HEK293 (cell line): ENCODE data around the gene TEAD1.

Experiments
- GLIS1 ChIP-seq: fragments of 450-650 bp; formaldehyde crosslinking; IDR thresholded peaks from 2 replicates; pipeline ENCODE4 v1.5.1; 2016; ENCODE audit warnings: missing biosample characterization, missing genetic modification characterization
- KLF8 ChIP-seq: fragments of 450-650 bp; formaldehyde crosslinking; IDR thresholded peaks from 2 replicates; pipeline ENCODE4 v1.5.1; 2016; ENCODE audit warnings: missing biosample characterization, missing genetic modification characterization
- REPIN1 ChIP-seq: fragments of 450-650 bp; formaldehyde crosslinking; IDR thresholded peaks from 2 replicates; pipeline ENCODE4 v1.5.1; 2017; ENCODE audit warnings: missing biosample characterization, missing genetic modification characterization, low read depth
- SETDB1 ChIP-seq: IDR thresholded peaks from one replicate; pipeline ENCODE4 v1.6.1; 2017; ENCODE audit warnings: mild to moderate bottlenecking, low read length, moderate library complexity, mixed read lengths; ENCODE audit not compliant: insufficient read length
- TRIM28 ChIP-seq: IDR thresholded peaks from 2 replicates; pipeline ENCODE4 v1.6.1; 2011; ENCODE audit warnings: low read length, control low read depth, borderline replicate concordance
- ZBTB20 ChIP-seq: fragments of 450-650 bp; formaldehyde crosslinking; IDR thresholded peaks from 2 replicates; pipeline ENCODE4 v1.5.1; 2016; ENCODE audit warnings: missing biosample characterization, missing genetic modification characterization
- ZFHX2 ChIP-seq: fragments of 450-650 bp; formaldehyde crosslinking; conservative IDR thresholded peaks from 2 replicates; pipeline ENCODE4 v1.5.1; 2016; ENCODE audit warnings: missing biosample characterization, missing genetic modification characterization
- ZNF114 ChIP-seq: fragments of 450-650 bp; formaldehyde crosslinking; IDR thresholded peaks from 2 replicates; pipeline ENCODE4 v1.5.0; 2017; ENCODE audit warnings: missing biosample characterization, missing genetic modification characterization
- ZNF133 ChIP-seq: fragments of 450-650 bp; formaldehyde crosslinking; IDR thresholded peaks from 2 replicates; pipeline ENCODE4 v1.5.1; 2016; ENCODE audit warnings: missing biosample characterization, missing genetic modification characterization
- ZNF184 ChIP-seq: fragments of 450-650 bp; IDR thresholded peaks from 2 replicates; pipeline ENCODE4 v1.5.1; 2018; ENCODE audit warnings: missing biosample characterization, mild to moderate bottlenecking, missing genetic modification characterization
- ZNF274 ChIP-seq, 2 experiments: fragments of 200-500 bp in 1 of 2; fragments of 450-650 bp in 1 of 2; sonication (Bioruptor generic) in 1 of 2; formaldehyde crosslinking in 1 of 2; IDR thresholded peaks; 2 replicates each; pipeline versions ENCODE4 v1.5.1 to v1.6.1; 2014 to 2016; ENCODE audit warnings: borderline replicate concordance in 1 of 2, inconsistent platforms in 1 of 2, low read length in 1 of 2, missing biosample characterization in 1 of 2, missing genetic modification characterization in 1 of 2
- ZNF37A ChIP-seq: fragments of 450-650 bp; IDR thresholded peaks from 2 replicates; pipeline ENCODE4 v1.5.1; 2018; ENCODE audit warnings: missing biosample characterization, missing genetic modification characterization
- ZNF398 ChIP-seq: fragments of 450-650 bp; formaldehyde crosslinking; IDR thresholded peaks from 2 replicates; pipeline ENCODE4 v1.5.1; 2017; ENCODE audit warnings: missing biosample characterization, missing genetic modification characterization
- ZNF501 ChIP-seq: fragments of 450-650 bp; formaldehyde crosslinking; IDR thresholded peaks from 2 replicates; pipeline ENCODE4 v1.5.1; 2016; ENCODE audit warnings: missing biosample characterization, missing genetic modification characterization
- ZNF560 ChIP-seq: fragments of 450-650 bp; formaldehyde crosslinking; IDR thresholded peaks from 2 replicates; pipeline ENCODE4 v1.5.1; 2017; ENCODE audit warnings: missing biosample characterization, missing genetic modification characterization, borderline replicate concordance
- ZNF692 ChIP-seq: fragments of 450-650 bp; formaldehyde crosslinking; IDR thresholded peaks from 2 replicates; pipeline ENCODE4 v1.5.1; 2016; ENCODE audit warnings: missing biosample characterization, missing genetic modification characterization
- ZNF747 ChIP-seq: fragments of 450-650 bp; formaldehyde crosslinking; IDR thresholded peaks from 2 replicates; pipeline ENCODE4 v1.5.1; 2016; ENCODE audit warnings: missing biosample characterization, missing genetic modification characterization
- ZNF776 ChIP-seq: fragments of 450-650 bp; formaldehyde crosslinking; IDR thresholded peaks from 2 replicates; pipeline ENCODE4 v1.5.0; 2017; ENCODE audit warnings: missing biosample characterization, missing genetic modification characterization, borderline replicate concordance
- ZNF830 ChIP-seq: fragments of 450-650 bp; IDR thresholded peaks from 2 replicates; pipeline ENCODE4 v1.5.0; 2018; ENCODE audit warnings: missing biosample characterization, missing genetic modification characterization, low read depth, mild to moderate bottlenecking, moderate library complexity
- ZXDB ChIP-seq: fragments of 450-650 bp; formaldehyde crosslinking; IDR thresholded peaks from 2 replicates; pipeline ENCODE4 v1.5.1; 2016; ENCODE audit warnings: missing biosample characterization, missing genetic modification characterization
- TF ChIP-seq, protein P1 (sequence below): fragments of 450-650 bp; formaldehyde crosslinking; IDR thresholded peaks from 2 replicates; pipeline ENCODE4 v1.5.1; 2016; ENCODE audit warnings: missing biosample characterization, missing genetic modification characterization
- TF ChIP-seq, protein P2 (sequence below): fragments of 450-650 bp; formaldehyde crosslinking; IDR thresholded peaks from 2 replicates; pipeline ENCODE4 v1.5.1; 2016; ENCODE audit warnings: missing biosample characterization, missing genetic modification characterization
- TF ChIP-seq, protein P3 (sequence below): fragments of 450-650 bp; formaldehyde crosslinking; IDR thresholded peaks from 2 replicates; pipeline ENCODE4 v1.5.1; 2017; ENCODE audit warnings: missing biosample characterization, missing genetic modification characterization
- TF ChIP-seq, protein P4 (sequence below): fragments of 450-650 bp; formaldehyde crosslinking; IDR thresholded peaks from 2 replicates; pipeline ENCODE4 v1.5.1; 2016; ENCODE audit warnings: missing biosample characterization, missing genetic modification characterization

Gene TEAD1

DNA sequence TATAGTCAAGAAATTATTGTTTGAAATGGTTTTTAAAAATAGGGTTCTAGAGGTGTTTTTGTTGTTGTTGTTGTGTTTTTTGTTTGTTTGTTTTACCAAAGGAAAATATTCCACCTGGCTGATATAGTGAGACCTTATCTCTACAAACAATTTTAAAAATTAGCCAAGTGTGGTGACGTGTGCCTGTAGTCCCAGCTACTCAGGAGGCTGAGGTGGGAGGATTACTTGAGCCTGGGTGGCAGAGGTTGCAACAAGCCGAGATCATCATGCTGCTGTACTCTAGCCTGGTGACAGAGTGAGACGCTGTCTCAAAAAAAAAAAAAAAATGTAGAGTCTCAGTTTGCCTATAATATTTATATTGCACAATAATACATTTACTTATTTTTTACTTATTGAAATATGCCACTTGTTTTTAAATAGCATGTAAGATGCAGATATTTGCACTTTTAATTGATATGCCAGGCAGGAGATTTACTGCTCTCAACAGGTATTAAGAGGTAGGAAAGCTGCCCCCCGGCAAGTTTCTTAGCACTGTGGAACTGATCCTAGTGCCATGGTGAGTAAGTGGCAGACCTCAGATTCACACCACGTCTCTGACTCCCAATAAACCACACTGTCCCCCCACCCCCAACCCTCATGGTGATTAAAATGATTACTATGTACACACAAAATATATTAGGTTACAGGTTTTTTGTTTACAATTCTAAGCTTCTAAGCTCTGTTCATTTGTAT is 157.4 kb downstream of the TEAD1 start (continued):
- TF ChIP-seq ZNF692 (tag by site-specific recombination) (no peak), ZXDB (no peak), ZNF747 (tag by site-specific recombination) (no peak), SETDB1 (no peak), ZNF114 (tag by site-specific recombination) (no peak), ZNF398 (tag by site-specific recombination) (no peak), ZNF560 (no peak), GLIS1 (tag by site-specific recombination) (peak; percentile 60), ZNF133 (no peak), ZFHX2 (tag by site-specific recombination) (no peak), ZNF501 (tag by site-specific recombination) (no peak), REPIN1 (tag by site-specific recombination) (no peak), KLF8 (no peak), ZNF37A (tag by site-specific recombination) (no peak), TRIM28 (no peak), ZNF184 (no peak), ZBTB20 (no peak), ZNF776 (tag by site-specific recombination) (no peak), ZNF274 (IDR thresholded peaks at IDR 0.05; ENCODE audit: low read length) (no peak), ZNF274 (tag by site-specific recombination; IDR thresholded peaks at IDR 0.05; ENCODE audit: borderline replicate concordance) (no peak), ZNF830 (tag by site-specific recombination) (no peak)
- TF ChIP-seq, protein P1, sequence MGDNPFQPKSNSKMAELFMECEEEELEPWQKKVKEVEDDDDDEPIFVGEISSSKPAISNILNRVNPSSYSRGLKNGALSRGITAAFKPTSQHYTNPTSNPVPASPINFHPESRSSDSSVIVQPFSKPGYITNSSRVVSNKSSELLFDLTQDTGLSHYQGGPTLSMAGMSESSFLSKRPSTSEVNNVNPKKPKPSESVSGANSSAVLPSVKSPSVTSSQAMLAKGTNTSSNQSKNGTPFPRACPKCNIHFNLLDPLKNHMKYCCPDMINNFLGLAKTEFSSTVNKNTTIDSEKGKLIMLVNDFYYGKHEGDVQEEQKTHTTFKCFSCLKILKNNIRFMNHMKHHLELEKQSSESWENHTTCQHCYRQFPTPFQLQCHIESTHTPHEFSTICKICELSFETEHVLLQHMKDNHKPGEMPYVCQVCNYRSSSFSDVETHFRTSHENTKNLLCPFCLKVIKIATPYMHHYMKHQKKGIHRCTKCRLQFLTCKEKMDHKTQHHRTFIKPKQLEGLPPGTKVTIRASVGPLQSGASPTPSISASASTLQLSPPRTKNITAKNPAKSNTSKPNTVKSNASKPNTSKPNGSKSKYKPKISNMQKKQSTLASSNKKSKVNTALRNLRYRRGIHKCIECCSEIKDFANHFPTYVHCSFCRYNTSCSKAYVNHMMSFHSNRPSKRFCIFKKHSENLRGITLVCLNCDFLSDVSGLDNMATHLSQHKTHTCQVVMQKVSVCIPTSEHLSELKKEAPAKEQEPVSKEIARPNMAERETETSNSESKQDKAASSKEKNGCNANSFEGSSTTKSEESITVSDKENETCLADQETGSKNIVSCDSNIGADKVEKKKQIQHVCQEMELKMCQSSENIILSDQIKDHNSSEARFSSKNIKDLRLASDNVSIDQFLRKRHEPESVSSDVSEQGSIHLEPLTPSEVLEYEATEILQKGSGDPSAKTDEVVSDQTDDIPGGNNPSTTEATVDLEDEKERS = no peak
- TF ChIP-seq, protein P2, sequence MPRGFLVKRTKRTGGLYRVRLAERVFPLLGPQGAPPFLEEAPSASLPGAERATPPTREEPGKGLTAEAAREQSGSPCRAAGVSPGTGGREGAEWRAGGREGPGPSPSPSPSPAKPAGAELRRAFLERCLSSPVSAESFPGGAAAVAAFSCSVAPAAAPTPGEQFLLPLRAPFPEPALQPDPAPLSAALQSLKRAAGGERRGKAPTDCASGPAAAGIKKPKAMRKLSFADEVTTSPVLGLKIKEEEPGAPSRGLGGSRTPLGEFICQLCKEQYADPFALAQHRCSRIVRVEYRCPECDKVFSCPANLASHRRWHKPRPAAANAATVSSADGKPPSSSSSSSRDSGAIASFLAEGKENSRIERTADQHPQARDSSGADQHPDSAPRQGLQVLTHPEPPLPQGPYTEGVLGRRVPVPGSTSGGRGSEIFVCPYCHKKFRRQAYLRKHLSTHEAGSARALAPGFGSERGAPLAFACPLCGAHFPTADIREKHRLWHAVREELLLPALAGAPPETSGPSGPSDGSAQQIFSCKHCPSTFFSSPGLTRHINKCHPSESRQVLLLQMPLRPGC (tag by site-specific recombination) = 0 out of 2 replicates have a peak, but pooled peaks have one; percentile 23
- TF ChIP-seq, protein P3, sequence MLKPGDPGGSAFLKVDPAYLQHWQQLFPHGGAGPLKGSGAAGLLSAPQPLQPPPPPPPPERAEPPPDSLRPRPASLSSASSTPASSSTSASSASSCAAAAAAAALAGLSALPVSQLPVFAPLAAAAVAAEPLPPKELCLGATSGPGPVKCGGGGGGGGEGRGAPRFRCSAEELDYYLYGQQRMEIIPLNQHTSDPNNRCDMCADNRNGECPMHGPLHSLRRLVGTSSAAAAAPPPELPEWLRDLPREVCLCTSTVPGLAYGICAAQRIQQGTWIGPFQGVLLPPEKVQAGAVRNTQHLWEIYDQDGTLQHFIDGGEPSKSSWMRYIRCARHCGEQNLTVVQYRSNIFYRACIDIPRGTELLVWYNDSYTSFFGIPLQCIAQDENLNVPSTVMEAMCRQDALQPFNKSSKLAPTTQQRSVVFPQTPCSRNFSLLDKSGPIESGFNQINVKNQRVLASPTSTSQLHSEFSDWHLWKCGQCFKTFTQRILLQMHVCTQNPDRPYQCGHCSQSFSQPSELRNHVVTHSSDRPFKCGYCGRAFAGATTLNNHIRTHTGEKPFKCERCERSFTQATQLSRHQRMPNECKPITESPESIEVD (tag by site-specific recombination) = peak; percentile 38; the same call in 1 of the 2 replicates
- TF ChIP-seq, protein P4, sequence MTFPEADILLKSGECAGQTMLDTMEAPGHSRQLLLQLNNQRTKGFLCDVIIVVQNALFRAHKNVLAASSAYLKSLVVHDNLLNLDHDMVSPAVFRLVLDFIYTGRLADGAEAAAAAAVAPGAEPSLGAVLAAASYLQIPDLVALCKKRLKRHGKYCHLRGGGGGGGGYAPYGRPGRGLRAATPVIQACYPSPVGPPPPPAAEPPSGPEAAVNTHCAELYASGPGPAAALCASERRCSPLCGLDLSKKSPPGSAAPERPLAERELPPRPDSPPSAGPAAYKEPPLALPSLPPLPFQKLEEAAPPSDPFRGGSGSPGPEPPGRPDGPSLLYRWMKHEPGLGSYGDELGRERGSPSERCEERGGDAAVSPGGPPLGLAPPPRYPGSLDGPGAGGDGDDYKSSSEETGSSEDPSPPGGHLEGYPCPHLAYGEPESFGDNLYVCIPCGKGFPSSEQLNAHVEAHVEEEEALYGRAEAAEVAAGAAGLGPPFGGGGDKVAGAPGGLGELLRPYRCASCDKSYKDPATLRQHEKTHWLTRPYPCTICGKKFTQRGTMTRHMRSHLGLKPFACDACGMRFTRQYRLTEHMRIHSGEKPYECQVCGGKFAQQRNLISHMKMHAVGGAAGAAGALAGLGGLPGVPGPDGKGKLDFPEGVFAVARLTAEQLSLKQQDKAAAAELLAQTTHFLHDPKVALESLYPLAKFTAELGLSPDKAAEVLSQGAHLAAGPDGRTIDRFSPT (tag by site-specific recombination) = no peak
